ENCODE data around the gene PLXND1. TPM values are rescaled to one million over a fixed set of nuclear protein-coding genes. Genes with fewer than 3 reads are reported as not detected.

Gene PLXND1
- total RNA-seq, 4 donors from 2014 or later: 45.0 to 77.9 (median 61.5) TPM

DNA sequence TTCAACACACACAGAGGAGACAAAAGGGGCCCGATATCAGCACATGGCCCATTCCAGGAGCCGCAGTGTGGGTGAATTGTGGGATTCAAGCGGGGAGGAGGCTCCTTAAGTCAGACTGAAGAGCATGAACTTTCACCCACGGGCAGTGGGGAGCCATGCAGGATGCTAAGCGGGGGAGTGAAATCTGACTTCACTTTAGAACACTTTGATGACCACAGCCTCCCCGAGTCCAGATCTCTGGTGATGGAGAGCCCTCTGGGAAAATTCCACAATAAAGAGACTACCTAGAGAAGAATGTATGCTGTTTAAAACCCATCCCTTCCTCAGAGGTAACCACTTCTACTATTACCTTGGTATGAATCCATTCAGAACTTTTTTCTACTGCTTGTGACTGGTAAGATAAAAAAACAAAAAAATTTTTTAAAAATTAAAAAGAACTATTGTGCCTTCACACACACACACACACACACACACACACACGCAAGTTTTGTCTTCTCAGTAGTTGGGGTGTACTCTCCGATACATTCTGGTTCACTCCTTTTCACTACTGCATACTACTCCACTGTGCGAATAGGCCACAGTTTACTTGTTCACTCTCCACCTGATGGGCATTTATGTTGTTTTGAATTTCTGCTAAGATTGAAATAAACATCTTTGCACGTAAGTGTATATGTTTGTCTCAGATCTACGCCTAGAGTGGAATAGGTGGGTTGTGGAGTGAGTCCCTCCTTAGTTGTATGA lies 65.5 kb downstream of the PLXND1 start:
- no peaks in the 10 kb centered on the region for H3K27me3 ChIP-seq
- no peak overlapping the region for H3K4me3 ChIP-seq
- TF ChIP-seq EP300 (IDR thresholded peaks at IDR 0.05): no peak
- TF ChIP-seq POLR2AphosphoS5 (IDR thresholded peaks at IDR 0.05): no peak
- TF ChIP-seq, protein P1, sequence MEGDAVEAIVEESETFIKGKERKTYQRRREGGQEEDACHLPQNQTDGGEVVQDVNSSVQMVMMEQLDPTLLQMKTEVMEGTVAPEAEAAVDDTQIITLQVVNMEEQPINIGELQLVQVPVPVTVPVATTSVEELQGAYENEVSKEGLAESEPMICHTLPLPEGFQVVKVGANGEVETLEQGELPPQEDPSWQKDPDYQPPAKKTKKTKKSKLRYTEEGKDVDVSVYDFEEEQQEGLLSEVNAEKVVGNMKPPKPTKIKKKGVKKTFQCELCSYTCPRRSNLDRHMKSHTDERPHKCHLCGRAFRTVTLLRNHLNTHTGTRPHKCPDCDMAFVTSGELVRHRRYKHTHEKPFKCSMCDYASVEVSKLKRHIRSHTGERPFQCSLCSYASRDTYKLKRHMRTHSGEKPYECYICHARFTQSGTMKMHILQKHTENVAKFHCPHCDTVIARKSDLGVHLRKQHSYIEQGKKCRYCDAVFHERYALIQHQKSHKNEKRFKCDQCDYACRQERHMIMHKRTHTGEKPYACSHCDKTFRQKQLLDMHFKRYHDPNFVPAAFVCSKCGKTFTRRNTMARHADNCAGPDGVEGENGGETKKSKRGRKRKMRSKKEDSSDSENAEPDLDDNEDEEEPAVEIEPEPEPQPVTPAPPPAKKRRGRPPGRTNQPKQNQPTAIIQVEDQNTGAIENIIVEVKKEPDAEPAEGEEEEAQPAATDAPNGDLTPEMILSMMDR (IDR thresholded peaks at IDR 0.05): no peak
- TF ChIP-seq POLR2A (IDR thresholded peaks at IDR 0.05): no peak
- no peaks in the 10 kb centered on the region for H3K4me1 ChIP-seq
- no peaks in the 10 kb centered on the region for H3K36me3 ChIP-seq
- ATAC-seq: no peak
- no peaks in the 10 kb centered on the region for H3K9me3 ChIP-seq
- WGBS, 2 donors (ENCODE audit: low coverage in 1 of 2): 74 to 87% methylated on average over 4 to 11 of the region's 11 CpGs
- no peak overlapping the region for H3K27ac ChIP-seq

DNA sequence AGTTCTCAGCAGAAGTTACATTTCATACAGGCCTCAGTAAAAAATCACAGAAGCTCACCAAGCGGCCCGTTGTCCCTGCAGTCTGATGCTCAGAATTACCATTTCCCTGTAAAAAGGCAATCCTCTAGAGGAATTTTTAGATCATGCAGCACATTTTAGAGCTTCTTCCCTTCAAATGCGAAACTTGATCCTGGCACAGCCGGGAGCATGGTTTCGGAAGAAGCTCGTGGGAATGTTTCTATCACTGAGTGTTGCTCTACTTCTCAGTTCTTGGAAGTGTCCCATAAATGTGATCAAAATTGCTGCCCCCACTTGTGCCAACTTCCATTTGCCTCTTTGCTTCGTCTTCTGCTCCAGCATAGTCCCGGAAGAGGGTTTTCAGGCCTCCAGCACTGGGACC lies 67.3 kb downstream of the PLXND1 start:
- TF ChIP-seq POLR2AphosphoS5 (IDR thresholded peaks at IDR 0.05) (no peak), EP300 (IDR thresholded peaks at IDR 0.05) (no peak), POLR2A (IDR thresholded peaks at IDR 0.05) (no peak)
- TF ChIP-seq, protein P1 (IDR thresholded peaks at IDR 0.05): no peak
- H3K4me1 ChIP-seq: no peaks in the 10 kb centered on the region
- no peak overlapping the region for H3K4me3 ChIP-seq
- H3K9me3 ChIP-seq: no peaks in the 10 kb centered on the region
- no peaks in the 10 kb centered on the region for H3K27me3 ChIP-seq
- 83 to 90% methylated on average over 2 to 8 of the region's 8 CpGs for WGBS, 2 donors (ENCODE audit: low coverage in 1 of 2)
- ATAC-seq: no peak
- no peak overlapping the region for H3K27ac ChIP-seq
- H3K36me3 ChIP-seq: no peaks in the 10 kb centered on the region

DNA sequence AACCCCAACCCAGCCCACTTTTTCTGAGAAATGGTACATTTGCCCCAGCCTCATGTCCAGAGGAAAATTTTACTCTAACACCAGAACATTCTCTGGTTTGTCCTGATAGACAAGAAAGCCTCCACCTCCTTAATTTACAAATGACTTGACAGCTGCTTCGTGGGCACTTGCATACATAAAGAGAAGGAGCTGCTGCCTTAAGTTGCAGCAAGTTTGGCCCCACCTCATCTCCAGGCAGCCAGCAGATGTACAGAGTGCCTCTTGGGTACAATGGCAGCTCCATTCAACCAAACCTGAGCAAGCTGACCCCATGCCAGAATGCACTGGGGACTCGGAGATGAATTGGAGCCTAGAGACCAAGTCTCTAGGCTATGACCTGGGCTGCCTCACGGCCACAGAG lies 69.7 kb downstream of the PLXND1 start:
- Histone ChIP-seq H3K27ac (no peak overlapping the region), H3K9me3 (no peaks in the 10 kb centered on the region), H3K4me1 (no peaks in the 10 kb centered on the region), H3K36me3 (no peaks in the 10 kb centered on the region), H3K4me3 (no peak overlapping the region), H3K27me3 (no peaks in the 10 kb centered on the region)
- TF ChIP-seq, protein P1 (IDR thresholded peaks at IDR 0.05): no peak
- no peak for TF ChIP-seq EP300 (IDR thresholded peaks at IDR 0.05)
- TF ChIP-seq POLR2AphosphoS5 (IDR thresholded peaks at IDR 0.05): no peak
- no peak for TF ChIP-seq POLR2A (IDR thresholded peaks at IDR 0.05)
- 63% methylated on average over 2 of the region's 3 CpGs; no CpG with 5 or more reads in 1 of the 2 donors for WGBS, 2 donors (ENCODE audit: low coverage in 1 of 2)
- ATAC-seq: no peak

DNA sequence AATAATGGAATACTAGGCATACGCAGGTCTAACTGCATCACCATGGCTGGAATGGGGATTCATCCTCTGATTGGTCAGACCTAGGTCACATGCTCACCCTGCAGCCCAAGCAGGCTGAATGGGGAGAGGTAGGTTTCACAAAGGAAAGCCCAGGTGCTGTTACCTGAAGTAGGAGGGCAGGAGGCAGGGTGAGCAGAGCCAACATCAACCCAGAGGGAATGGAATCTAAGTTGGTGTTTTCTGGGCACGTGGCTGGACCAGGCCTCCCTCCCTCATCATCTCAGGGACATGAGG lies 70.2 kb downstream of the PLXND1 start:
- Histone ChIP-seq H3K27me3 (no peaks in the 10 kb centered on the region), H3K27ac (no peak overlapping the region), H3K4me3 (no peak overlapping the region), H3K4me1 (no peaks in the 10 kb centered on the region), H3K9me3 (no peaks in the 10 kb centered on the region), H3K36me3 (no peaks in the 10 kb centered on the region)
- TF ChIP-seq, protein P1 (IDR thresholded peaks at IDR 0.05): no peak
- TF ChIP-seq POLR2A (IDR thresholded peaks at IDR 0.05) (no peak), EP300 (IDR thresholded peaks at IDR 0.05) (no peak), POLR2AphosphoS5 (IDR thresholded peaks at IDR 0.05) (no peak)
- WGBS, 2 donors (ENCODE audit: low coverage in 1 of 2): 80% methylated on average over 1 of the region's 2 CpGs; no CpG with 5 or more reads in 1 of the 2 donors
- no peak for ATAC-seq

DNA sequence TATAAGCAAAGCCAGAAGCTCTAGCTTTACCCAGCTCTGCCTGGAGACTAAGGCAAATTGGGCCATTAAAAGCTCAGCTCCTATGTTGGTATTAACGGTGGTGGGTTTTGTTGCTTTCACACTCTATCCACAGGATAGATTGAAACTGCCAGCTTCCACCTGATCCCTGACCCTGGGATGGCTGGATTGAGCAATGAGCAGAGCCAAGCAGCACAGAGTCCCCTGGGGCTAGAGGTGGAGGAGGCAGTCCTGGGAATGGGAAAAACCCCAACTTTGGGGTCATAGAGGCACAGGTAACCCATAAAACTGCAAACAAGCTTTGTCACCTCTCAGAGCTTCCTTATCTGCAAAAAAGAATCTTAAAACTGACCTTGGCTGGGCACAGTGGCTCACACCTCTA lies 71.4 kb downstream of the PLXND1 start:
- WGBS, 2 donors (ENCODE audit: low coverage in 1 of 2): 83% methylated on average over 1 of the region's 1 CpG; no CpG with 5 or more reads in 1 of the 2 donors
- Histone ChIP-seq H3K27ac (no peak overlapping the region), H3K9me3 (no peaks in the 10 kb centered on the region), H3K4me3 (no peak overlapping the region), H3K27me3 (no peaks in the 10 kb centered on the region), H3K36me3 (no peaks in the 10 kb centered on the region), H3K4me1 (peaks cover 0 to 2% (median 0%) of the 10 kb centered on the region in 3 donors)
- TF ChIP-seq EP300 (IDR thresholded peaks at IDR 0.05) (no peak), POLR2A (IDR thresholded peaks at IDR 0.05) (no peak), POLR2AphosphoS5 (IDR thresholded peaks at IDR 0.05) (no peak)
- TF ChIP-seq, protein P1 (IDR thresholded peaks at IDR 0.05): no peak
- no peak for ATAC-seq
